GM12878 (cell line): ENCODE data around the gene POC1B. TPM values are rescaled to one million over a fixed set of nuclear protein-coding genes. Genes with fewer than 3 reads are reported as not detected.

Source experiments
- ATAC-seq: fragments of 200-7000 bp; cut with Tn5 transposase; 3 replicates; pipeline ENCODE4 v1.9.1; 2020; ENCODE audit warnings: mild to moderate bottlenecking, moderate library complexity
- BruUV-seq: library from RNA; stranded (reverse); fragments of 400-500 nt; replicated peaks from 2 replicates; lab custom pipeline; 2021; lab: Mats Ljungman, UMichigan
- CTCF ChIA-PET: fragments of 300-600 bp; sonication (Branson Sonifier 250); formaldehyde crosslinking; extraction: SDS; loops from one replicate; lab custom pipeline; 2021; ENCODE audit warnings: inconsistent platforms; lab: Yijun Ruan, JAX
- POLR2A ChIA-PET: fragments of 350-600 bp; formaldehyde crosslinking; extraction: SDS; loops from one replicate; lab custom pipeline; 2021; ENCODE audit warnings: inconsistent platforms; lab: Charles Lee
- RAD21 ChIA-PET: fragments of 300-600 bp; sonication (Branson Sonifier 250); formaldehyde crosslinking; loops from one replicate; lab custom pipeline; 2023; ENCODE audit warnings: antibody characterized with exemption; ENCODE audit not compliant: unreplicated experiment; lab: Charles Lee
- SMC1A ChIA-PET: fragments of 300-600 bp; sonication (Branson Sonifier 250); formaldehyde crosslinking; loops from one replicate; lab custom pipeline; 2023; ENCODE audit not compliant: unreplicated experiment, uncharacterized antibody; lab: Charles Lee
- DNase-seq: peaks from one replicate; pipeline ENCODE4 v3.0.0-alpha.2; 2011; ENCODE audit warnings: low read depth, low spot score
- FAIRE-seq: peaks from 3 replicates; lab custom pipeline; 2011; peaks lifted over from hg19 to GRCh38; lab: Jason Lieb, UNC
- H2AFZ ChIP-seq: 2 replicates; pipeline ENCODE4 v1.6.0; 2011; ENCODE audit warnings: low read depth, low read length, control low read depth; ENCODE audit not compliant: control insufficient read depth
- H3K27ac ChIP-seq: 2 replicates; pipeline ENCODE4 v1.5.1; 2011; ENCODE audit warnings: control low read depth; ENCODE audit not compliant: control insufficient read depth, insufficient read depth
- H3K27me3 ChIP-seq, 2 experiments: replicated peaks in 1 of 2; 2 replicates each; pipeline versions ENCODE4 v1.6.0 to v1.6.1; 2011; ENCODE audit warnings: low read length in 1 of 2; ENCODE audit not compliant: control insufficient read depth in 2 of 2, insufficient read depth in 2 of 2
- H3K36me3 ChIP-seq, 2 experiments: 2 replicates each; pipeline ENCODE4 v1.5.1; 2011; ENCODE audit warnings: low read length in 1 of 2; ENCODE audit not compliant: control insufficient read depth in 2 of 2, insufficient read depth in 2 of 2
- H3K4me1 ChIP-seq: 2 replicates; pipeline ENCODE4 v1.6.1; 2011; ENCODE audit warnings: mild to moderate bottlenecking, low read length, moderate library complexity, mixed read lengths; ENCODE audit not compliant: control insufficient read depth, insufficient read depth
- H3K4me2 ChIP-seq: 2 replicates; pipeline ENCODE4 v1.6.0; 2011; ENCODE audit warnings: control low read depth; ENCODE audit not compliant: control insufficient read depth, insufficient read depth
- H3K4me3 ChIP-seq: fragments of 200-600 bp; sonication (generic); 2 replicates; pipeline ENCODE4 v1.5.1; 2016
- H3K79me2 ChIP-seq: 2 replicates; pipeline ENCODE4 v1.6.0; 2011; ENCODE audit warnings: low read length; ENCODE audit not compliant: control insufficient read depth, insufficient read depth
- H3K9ac ChIP-seq: 2 replicates; pipeline ENCODE4 v1.8.0; 2011; ENCODE audit warnings: low read length, control low read depth, mixed read lengths; ENCODE audit not compliant: control insufficient read depth, insufficient read depth
- H3K9me3 ChIP-seq: replicated peaks from 3 replicates; pipeline ENCODE4 v1.5.1; 2011; ENCODE audit warnings: mild to moderate bottlenecking, low read length; ENCODE audit not compliant: control insufficient read depth, insufficient read depth
- H4K20me1 ChIP-seq: 2 replicates; pipeline ENCODE4 v1.6.0; 2011; ENCODE audit not compliant: control insufficient read depth, insufficient read depth
- CEBPB ChIP-seq, 2 experiments: fragments of 150-350 bp in 1 of 2; IDR thresholded peaks; 2 replicates each; pipeline ENCODE4 v1.6.1; 2012 to 2014; ENCODE audit warnings: low read depth in 2 of 2, low read length in 2 of 2, borderline replicate concordance in 1 of 2, inconsistent platforms in 1 of 2
- FOXM1 ChIP-seq: IDR thresholded peaks from 2 replicates; pipeline ENCODE4 v1.6.1; 2012; ENCODE audit warnings: low read depth, mild to moderate bottlenecking, inconsistent platforms, low read length, moderate library complexity
- LARP7 ChIP-seq: fragments of 450-650 bp; IDR thresholded peaks from 2 replicates; pipeline ENCODE4 v1.6.1; 2017; ENCODE audit warnings: mild to moderate bottlenecking
- NR2C1 ChIP-seq: fragments of 450-650 bp; IDR thresholded peaks from 2 replicates; pipeline ENCODE4 v1.6.1; 2017; ENCODE audit warnings: antibody characterized with exemption, mild to moderate bottlenecking, moderate library complexity
- RB1 ChIP-seq: fragments of 450-650 bp; formaldehyde crosslinking; IDR thresholded peaks from 2 replicates; pipeline ENCODE4 v1.6.1; 2017; ENCODE audit warnings: mild to moderate bottlenecking, borderline replicate concordance
- SMAD1 ChIP-seq: fragments of 450-650 bp; IDR thresholded peaks from 2 replicates; pipeline ENCODE4 v1.6.1; 2018; ENCODE audit warnings: mild to moderate bottlenecking, low read depth; ENCODE audit not compliant: partially characterized antibody
- SMAD5 ChIP-seq: IDR thresholded peaks from 2 replicates; pipeline ENCODE4 v1.6.1; 2016; ENCODE audit warnings: antibody characterized with exemption, low read depth
- SUZ12 ChIP-seq: fragments of 200-600 bp; sonication (generic); IDR thresholded peaks from one replicate; pipeline ENCODE4 v1.6.1; 2018; ENCODE audit warnings: antibody characterized with exemption, mild to moderate bottlenecking; ENCODE audit not compliant: unreplicated experiment
- WRNIP1 ChIP-seq: IDR thresholded peaks from 2 replicates; pipeline ENCODE4 v1.6.1; 2011; ENCODE audit warnings: low read depth, low read length, improper control_type of control experiment, borderline replicate concordance
- YY1 ChIP-seq: IDR thresholded peaks from 2 replicates; pipeline ENCODE4 v1.6.1; 2011; ENCODE audit warnings: low read depth, mild to moderate bottlenecking, low read length
- ZNF24 ChIP-seq: fragments of 450-650 bp; IDR thresholded peaks from 2 replicates; pipeline ENCODE4 v1.6.1; 2017; ENCODE audit warnings: antibody characterized with exemption, mild to moderate bottlenecking
- WGBS: methylation state at CpG from one replicate; pipeline ENCODE4 v1.1.6; 2016; ENCODE audit warnings: low lambda C conversion rate; ENCODE audit not compliant: insufficient replicate concordance, insufficient coverage; ENCODE audit errors: missing lambda C conversion rate; 5-methylcytosine and 5-hydroxymethylcytosine counted together
- in situ Hi-C: fragments of 300-500 bp; cut with MboI; formaldehyde crosslinking; loops from 9 replicates; pipeline ENCODE4 v1.14.3; 2018; ENCODE audit warnings: mixed read lengths
- intact Hi-C: fragments of 100-400 bp; cut with micrococcal nuclease; formaldehyde crosslinking; loops from one replicate; pipeline ENCODE4 v1.14.2; 2022; ENCODE audit not compliant: unreplicated experiment
- polyA plus RNA-seq, 11 experiments: library from polyadenylated mRNA; depleted of rRNA in 4 of 11; unstranded in 6 of 11; stranded (reverse) in 5 of 11; fragments of >200 nt; fragmentation: Nextera tagmentation in 4 of 11; fragmentation: Illumina TruSeq in 1 of 11; extraction: Ambion mirVana in 4 of 11; extraction: Trizol in 1 of 11; gene quantifications; 1 replicate in 1 of 11; 2 replicates in 10 of 11; pipeline versions ENCODE4 v1.2.1 to v1.2.3, GENCODE V29; 2011 to 2016; ENCODE audit warnings: inconsistent platforms in 2 of 11, missing spikeins in 2 of 11, low read depth in 1 of 11
- total RNA-seq, 4 experiments: library from RNA; depleted of rRNA in 3 of 4; stranded (reverse); fragments of >200 nt in 3 of 4; fragmentation: Illumina TruSeq in 1 of 4; extraction: Trizol in 1 of 4; gene quantifications; 2 replicates each; pipeline versions ENCODE4 v1.2.1 to v1.2.3, GENCODE V29; 2013 to 2021
- TF ChIP-seq, protein P1 (sequence below), 3 experiments: IDR thresholded peaks in 2 of 3; conservative IDR thresholded peaks in 1 of 3; 2 replicates each; pipeline ENCODE4 v1.5.1; 2011; ENCODE audit warnings: low read depth in 3 of 3, low read length in 3 of 3, mild to moderate bottlenecking in 3 of 3, control low read depth in 2 of 3, moderate library complexity in 2 of 3, inconsistent platforms in 1 of 3, mixed read lengths in 1 of 3; ENCODE audit not compliant: control insufficient read depth in 2 of 3, insufficient read depth in 1 of 3; ENCODE audit errors: extremely low read depth in 1 of 3

Gene POC1B
- total and polyA plus RNA-seq, 10 of the 15 experiments (the other 5 are each of a cell fraction or from before 2014, with no cell fraction given): 4.4 to 17.8 (median 11.3) TPM

DNA sequence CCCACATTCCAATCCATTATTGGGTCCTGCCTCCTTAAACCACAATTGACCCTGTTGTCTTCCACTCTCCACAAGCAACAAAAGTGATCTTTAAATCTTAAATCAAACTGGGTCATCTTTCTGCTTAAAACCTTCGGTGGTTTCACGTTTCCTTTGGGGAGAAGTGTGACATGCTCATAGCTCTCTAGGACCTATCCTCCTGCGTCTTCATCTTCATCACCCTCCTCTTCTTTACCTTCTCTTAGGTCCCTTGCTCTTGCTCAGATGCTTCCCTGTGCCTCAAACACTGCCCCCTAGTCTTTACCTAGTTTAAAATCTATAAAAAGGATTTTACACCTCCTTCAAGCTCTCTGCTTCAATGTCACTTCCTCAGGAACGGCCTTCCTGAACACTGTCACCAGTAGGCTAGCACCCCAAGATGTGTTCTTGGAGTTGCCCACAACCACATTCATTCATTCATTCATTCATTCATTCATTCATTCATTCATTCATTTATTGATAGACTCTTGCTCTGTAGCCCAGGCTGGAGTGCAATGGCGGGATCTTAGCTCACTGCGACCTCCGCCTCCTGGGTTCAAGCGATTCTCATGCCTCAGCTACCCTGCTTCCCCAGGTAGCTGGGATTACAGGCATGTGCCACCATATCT is 48.1 kb downstream of the POC1B start:
- SMC1A ChIA-PET: no interaction called here
- no peak for ATAC-seq
- no peak for TF ChIP-seq LARP7
- 0 out of 2 replicates have a peak, but pooled peaks have one; percentile 29 for TF ChIP-seq ZNF24
- TF ChIP-seq NR2C1: no peak
- TF ChIP-seq SMAD1: no peak
- TF ChIP-seq RB1: no peak
- no peak for TF ChIP-seq SUZ12
- TF ChIP-seq, protein P1, sequence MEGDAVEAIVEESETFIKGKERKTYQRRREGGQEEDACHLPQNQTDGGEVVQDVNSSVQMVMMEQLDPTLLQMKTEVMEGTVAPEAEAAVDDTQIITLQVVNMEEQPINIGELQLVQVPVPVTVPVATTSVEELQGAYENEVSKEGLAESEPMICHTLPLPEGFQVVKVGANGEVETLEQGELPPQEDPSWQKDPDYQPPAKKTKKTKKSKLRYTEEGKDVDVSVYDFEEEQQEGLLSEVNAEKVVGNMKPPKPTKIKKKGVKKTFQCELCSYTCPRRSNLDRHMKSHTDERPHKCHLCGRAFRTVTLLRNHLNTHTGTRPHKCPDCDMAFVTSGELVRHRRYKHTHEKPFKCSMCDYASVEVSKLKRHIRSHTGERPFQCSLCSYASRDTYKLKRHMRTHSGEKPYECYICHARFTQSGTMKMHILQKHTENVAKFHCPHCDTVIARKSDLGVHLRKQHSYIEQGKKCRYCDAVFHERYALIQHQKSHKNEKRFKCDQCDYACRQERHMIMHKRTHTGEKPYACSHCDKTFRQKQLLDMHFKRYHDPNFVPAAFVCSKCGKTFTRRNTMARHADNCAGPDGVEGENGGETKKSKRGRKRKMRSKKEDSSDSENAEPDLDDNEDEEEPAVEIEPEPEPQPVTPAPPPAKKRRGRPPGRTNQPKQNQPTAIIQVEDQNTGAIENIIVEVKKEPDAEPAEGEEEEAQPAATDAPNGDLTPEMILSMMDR (IDR thresholded peaks at IDR 0.05 in 2 of 3, conservative IDR thresholded peaks at IDR 0.05 in 1 of 3; ENCODE audit: control insufficient read depth in 2 of 3, extremely low read depth in 1 of 3, insufficient read depth in 1 of 3, low read depth in 3 of 3, low read length in 3 of 3): 0 out of 6 replicates have a peak, but pooled peaks of 1 of the 3 experiments have one; percentile 5
- TF ChIP-seq CEBPB (IDR thresholded peaks at IDR 0.05; ENCODE audit: borderline replicate concordance in 1 of 2, low read depth in 2 of 2, low read length in 2 of 2): no peak
- TF ChIP-seq FOXM1: no peak
- no peak for TF ChIP-seq YY1
- TF ChIP-seq SMAD5: no peak
- no peak for TF ChIP-seq WRNIP1
- TF ChIP-seq, all 136 proteins: peak for 2
- Histone ChIP-seq H4K20me1 (no peaks in the 10 kb centered on the region), H3K27me3 (no peaks in the 10 kb centered on the region), H2AFZ (no peak overlapping the region), H3K4me3 (no peak overlapping the region), H3K9ac (no peak overlapping the region), H3K4me2 (no peak overlapping the region), H3K79me2 (no peaks in the 10 kb centered on the region), H3K36me3 (no peaks in the 10 kb centered on the region), H3K4me1 (peaks cover 12% of the 10 kb centered on the region), H3K9me3 (no peaks in the 10 kb centered on the region), H3K27ac (no peak overlapping the region)
- ChIA-PET RAD21 (no interaction called here), POLR2A (no interaction called here), CTCF (interaction anchor here (0.7 to 1.3 kb wide), 3 partner anchors 23 to 66 kb away, joined by 3 to 4 read pairs (median 3); no protein-coding TSS in a partner anchor)
- BruUV-seq: no TSS peak
- FAIRE-seq (no peak), DNase-seq (no peak)
- intact Hi-C loops (loop anchor here (10.0 kb wide), 1 partner anchor 1377 kb away; no protein-coding TSS in a partner anchor), in situ Hi-C loops (no loop called here)
- 92% methylated on average over 8 of the region's 8 CpGs for WGBS
